ENCODE measurements around the gene RPS16. TPM values are rescaled to one million over a fixed set of nuclear protein-coding genes. Genes with fewer than 3 reads are reported as not detected.

RPS16 gene
- total RNA-seq, 4 donors from 2014 or later = 919 to 2,686 (median 1,277) TPM

DNA sequence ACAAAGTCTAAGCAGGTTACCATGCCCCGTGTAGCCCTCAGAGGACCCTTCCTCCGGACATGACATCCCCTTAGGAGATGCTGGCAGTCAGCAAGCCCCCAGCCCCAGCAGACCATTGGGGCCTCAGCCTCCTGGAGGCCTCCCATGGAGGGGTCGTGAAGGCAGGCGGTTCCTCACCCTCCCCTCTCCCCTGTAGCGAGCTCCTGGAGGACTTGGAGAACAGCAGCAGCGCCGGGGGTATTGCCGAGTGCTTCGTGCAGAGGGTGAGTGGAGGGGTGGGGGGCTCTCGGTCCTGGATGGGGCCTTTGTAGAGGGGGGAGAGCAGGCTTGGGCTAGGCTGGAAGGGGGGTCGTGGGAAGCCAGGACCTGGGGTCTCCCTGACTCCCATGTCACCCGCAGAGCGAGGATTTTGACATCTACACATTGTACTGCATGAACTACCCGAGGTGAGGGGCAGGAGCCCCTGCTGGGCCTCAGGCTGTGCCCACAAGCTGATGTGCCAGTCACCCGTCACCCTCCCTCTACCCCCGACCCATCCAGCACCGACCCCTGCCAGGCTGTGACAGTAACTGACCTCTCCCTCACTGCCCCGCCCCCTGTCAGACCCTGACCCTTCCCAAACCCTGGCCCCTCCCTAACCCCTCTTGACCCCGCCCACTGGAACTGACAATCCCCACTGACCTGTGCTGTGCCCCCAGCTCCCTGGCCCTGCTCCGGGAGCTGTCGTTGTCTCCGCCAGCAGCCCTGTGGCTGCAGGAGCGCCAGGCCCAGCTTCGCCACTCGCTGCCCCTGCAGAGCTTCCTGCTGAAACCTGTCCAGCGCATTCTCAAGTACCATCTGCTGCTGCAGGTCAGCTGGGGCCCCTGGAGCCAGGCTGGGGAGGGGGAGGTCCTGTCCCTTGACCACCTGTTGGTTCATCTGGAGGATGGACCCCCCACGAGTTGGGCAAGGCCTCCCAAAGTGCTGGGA is 19.3 kb downstream of the RPS16 start:
- Histone ChIP-seq H3K36me3 (peaks cover 6 to 7% of the 10 kb centered on the region in 2 donors), H3K9me3 (no peaks in the 10 kb centered on the region), H3K4me1 (peaks cover 11 to 28% of the 10 kb centered on the region in 2 donors), H3K27ac (no peak overlapping the region), H3K27me3 (no peaks in the 10 kb centered on the region), H3K4me3 (replicated peaks in 1 of 3) (no peak overlapping the region)
- no peak for TF ChIP-seq POLR2A (IDR thresholded peaks at IDR 0.05)
- TF ChIP-seq, protein P1, sequence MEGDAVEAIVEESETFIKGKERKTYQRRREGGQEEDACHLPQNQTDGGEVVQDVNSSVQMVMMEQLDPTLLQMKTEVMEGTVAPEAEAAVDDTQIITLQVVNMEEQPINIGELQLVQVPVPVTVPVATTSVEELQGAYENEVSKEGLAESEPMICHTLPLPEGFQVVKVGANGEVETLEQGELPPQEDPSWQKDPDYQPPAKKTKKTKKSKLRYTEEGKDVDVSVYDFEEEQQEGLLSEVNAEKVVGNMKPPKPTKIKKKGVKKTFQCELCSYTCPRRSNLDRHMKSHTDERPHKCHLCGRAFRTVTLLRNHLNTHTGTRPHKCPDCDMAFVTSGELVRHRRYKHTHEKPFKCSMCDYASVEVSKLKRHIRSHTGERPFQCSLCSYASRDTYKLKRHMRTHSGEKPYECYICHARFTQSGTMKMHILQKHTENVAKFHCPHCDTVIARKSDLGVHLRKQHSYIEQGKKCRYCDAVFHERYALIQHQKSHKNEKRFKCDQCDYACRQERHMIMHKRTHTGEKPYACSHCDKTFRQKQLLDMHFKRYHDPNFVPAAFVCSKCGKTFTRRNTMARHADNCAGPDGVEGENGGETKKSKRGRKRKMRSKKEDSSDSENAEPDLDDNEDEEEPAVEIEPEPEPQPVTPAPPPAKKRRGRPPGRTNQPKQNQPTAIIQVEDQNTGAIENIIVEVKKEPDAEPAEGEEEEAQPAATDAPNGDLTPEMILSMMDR (IDR thresholded peaks at IDR 0.05) = no peak
- intact Hi-C loops (cut with DNase I) = no loop called here
- WGBS, 2 donors = 77 to 82% methylated on average over 19 to 23 of the region's 27 CpGs
- no peak for DNase-seq

DNA sequence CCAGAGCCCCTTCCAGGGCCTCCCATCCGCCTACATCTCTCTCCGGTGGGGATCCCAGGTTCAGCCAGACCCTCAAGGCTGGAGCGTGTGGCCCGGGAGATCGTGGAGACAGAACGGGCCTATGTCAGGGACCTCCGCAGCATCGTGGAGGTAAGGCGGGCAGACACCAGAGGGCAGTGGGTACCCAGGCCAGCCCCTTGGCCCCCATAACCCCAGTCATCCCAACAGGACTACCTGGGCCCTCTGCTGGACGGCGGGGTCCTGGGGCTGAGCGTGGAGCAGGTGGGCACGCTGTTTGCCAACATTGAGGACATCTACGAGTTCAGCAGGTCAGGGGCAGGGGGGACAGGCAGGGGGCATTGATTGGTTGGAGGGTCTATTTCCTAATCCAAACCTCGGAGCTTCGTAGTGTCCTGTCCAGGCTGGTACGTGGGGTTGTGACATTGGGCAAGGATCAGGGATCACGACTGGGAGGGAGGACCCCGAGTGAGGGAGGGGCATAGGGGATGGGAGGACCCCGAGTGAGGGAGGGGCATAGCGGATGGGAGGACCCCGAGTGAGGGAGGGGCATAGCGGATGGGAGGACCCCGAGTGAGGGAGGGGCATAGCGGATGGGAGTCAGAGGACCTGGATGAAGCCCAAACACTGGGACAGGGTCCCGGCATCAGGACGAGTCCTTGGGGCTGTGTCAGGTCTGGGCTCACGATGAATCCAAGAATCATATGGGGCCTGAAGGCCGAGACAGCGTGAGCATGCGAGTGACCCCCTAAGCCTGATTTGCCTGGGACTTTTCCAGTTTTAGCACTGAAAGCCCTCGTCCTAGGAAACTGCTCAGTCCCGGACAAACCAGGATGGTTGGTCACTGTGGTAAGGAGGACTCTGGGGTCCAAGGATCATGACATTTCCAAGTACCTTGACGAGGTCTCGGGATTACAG is 20.4 kb downstream of the RPS16 start:
- 71 to 75% methylated on average over 32 to 34 of the region's 35 CpGs for WGBS, 2 donors
- TF ChIP-seq, protein P1 (IDR thresholded peaks at IDR 0.05) = no peak
- no peak for TF ChIP-seq POLR2A (IDR thresholded peaks at IDR 0.05)
- peak overlapping the region in 2 of 3 donors; percentile 12 to 49 for H3K27ac ChIP-seq
- peaks cover 22 to 39% of the 10 kb centered on the region in 2 donors for H3K4me1 ChIP-seq
- no peaks in the 10 kb centered on the region for H3K27me3 ChIP-seq
- H3K4me3 ChIP-seq (replicated peaks in 1 of 3) = no peak overlapping the region
- intact Hi-C loops (cut with DNase I) = no loop called here
- H3K36me3 ChIP-seq = peaks cover 6 to 7% of the 10 kb centered on the region in 2 donors
- H3K9me3 ChIP-seq = no peaks in the 10 kb centered on the region
- no peak for DNase-seq

DNA sequence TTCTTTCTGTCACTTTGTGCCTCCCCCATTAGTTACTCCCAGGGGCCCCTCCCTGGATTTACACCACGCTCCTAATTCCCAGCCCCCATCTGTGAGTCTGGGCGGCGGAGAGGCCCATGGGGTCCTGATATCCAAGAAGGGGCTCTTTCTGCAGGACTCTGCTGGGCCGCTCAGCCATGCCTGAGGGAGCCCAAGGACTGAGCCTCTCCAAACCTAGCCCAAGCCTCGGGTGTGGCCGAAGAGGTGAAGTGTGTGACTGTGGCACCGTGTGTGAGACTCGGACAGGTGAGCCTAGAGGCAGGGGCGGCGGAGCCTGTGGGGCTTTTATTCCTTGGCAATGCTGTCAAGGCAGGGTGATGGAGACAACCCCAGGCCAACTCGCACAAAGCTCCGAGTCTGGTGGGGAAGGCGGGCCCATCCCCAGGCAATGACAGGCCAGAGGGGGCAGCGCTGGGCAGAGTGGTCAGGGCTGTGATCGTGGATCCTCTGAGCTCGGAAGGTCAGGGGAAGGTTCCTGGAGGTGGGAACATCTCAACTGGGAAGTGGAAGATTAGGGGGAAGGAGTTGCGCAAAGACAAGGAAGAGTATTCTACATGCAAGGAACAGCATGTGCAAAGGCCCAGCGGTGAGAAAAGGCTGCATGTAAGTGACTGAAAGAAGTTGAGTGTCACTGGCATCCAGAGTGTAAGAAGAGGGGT is 21.7 kb downstream of the RPS16 start:
- peak overlapping the region in 2 of 3 donors; percentile 50 to 77 for H3K4me3 ChIP-seq (replicated peaks in 1 of 3)
- TF ChIP-seq, protein P1 (IDR thresholded peaks at IDR 0.05) = no peak
- peak in 1 of 2 donors; percentile 22 for TF ChIP-seq POLR2A (IDR thresholded peaks at IDR 0.05)
- WGBS, 2 donors = 33 to 45% methylated on average over 18 of the region's 18 CpGs
- H3K27ac ChIP-seq = peak overlapping the region; percentile 94 to 100 (median 95)
- H3K36me3 ChIP-seq = peaks cover 5 to 6% of the 10 kb centered on the region in 2 donors
- H3K4me1 ChIP-seq = peaks cover 29 to 43% of the 10 kb centered on the region in 2 donors
- peak; percentile 63 to 72 for DNase-seq
- H3K9me3 ChIP-seq = no peaks in the 10 kb centered on the region
- no peaks in the 10 kb centered on the region for H3K27me3 ChIP-seq
- intact Hi-C loops (cut with DNase I) = no loop called here

DNA sequence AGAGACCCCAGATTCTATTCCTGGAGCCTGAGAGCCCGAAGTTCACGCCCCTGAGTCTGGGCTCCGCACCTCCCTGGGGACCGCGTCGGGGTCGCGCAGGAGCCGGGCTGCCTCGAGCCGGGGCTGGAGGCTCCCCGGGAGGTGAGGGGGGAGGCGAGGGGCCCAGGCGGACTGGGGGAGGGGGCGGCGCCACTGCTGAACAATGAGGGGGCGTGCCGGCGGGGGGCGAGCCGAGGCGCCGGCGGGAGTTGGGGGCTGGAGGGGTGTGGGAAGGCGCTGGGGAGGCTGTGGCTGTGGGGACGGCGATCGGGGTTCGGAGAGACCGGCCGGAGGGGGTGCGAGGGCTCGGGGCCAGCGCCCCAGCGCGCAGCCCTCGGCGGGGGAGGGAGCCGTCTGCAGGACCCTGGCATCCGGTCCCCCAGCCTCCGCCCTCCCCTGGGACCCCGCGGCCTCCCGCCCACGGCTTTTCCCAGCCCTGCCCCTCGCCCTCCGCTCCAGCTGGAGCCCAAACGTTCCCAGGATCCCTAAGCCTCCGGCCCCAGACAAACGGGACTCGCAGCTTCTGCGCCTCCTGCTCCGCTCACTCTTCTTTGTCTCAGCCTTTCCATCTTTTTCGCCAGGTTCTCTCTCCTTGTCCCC is 22.4 kb downstream of the RPS16 start:
- peak; percentile 40 to 55 for DNase-seq
- 4 to 9% methylated on average over 9 of the region's 54 CpGs for WGBS, 2 donors
- peak overlapping the region; percentile 50 to 77 (median 59) for H3K4me3 ChIP-seq (replicated peaks in 1 of 3)
- H3K36me3 ChIP-seq = peaks cover 5 to 9% of the 10 kb centered on the region in 2 donors
- H3K27ac ChIP-seq = peak overlapping the region; percentile 94 to 100 (median 95)
- no peaks in the 10 kb centered on the region for H3K9me3 ChIP-seq
- peaks cover 36 to 43% of the 10 kb centered on the region in 2 donors for H3K4me1 ChIP-seq
- no peak for TF ChIP-seq POLR2A (IDR thresholded peaks at IDR 0.05)
- TF ChIP-seq, protein P1 (IDR thresholded peaks at IDR 0.05) = no peak
- intact Hi-C loops (cut with DNase I) = no loop called here
- H3K27me3 ChIP-seq = no peaks in the 10 kb centered on the region
